ENCODE data around the gene MPND. TPM values are rescaled to one million over a fixed set of nuclear protein-coding genes. Genes with fewer than 3 reads are reported as not detected.
"Not testable (repeated sequence)": the region's sequence is repeated elsewhere in the genome, so short reads cannot be mapped to it uniquely, and the experiment has no call there.

The MPND gene
- total RNA-seq, 1 donor from 2014 or later, result 19.2 TPM

DNA sequence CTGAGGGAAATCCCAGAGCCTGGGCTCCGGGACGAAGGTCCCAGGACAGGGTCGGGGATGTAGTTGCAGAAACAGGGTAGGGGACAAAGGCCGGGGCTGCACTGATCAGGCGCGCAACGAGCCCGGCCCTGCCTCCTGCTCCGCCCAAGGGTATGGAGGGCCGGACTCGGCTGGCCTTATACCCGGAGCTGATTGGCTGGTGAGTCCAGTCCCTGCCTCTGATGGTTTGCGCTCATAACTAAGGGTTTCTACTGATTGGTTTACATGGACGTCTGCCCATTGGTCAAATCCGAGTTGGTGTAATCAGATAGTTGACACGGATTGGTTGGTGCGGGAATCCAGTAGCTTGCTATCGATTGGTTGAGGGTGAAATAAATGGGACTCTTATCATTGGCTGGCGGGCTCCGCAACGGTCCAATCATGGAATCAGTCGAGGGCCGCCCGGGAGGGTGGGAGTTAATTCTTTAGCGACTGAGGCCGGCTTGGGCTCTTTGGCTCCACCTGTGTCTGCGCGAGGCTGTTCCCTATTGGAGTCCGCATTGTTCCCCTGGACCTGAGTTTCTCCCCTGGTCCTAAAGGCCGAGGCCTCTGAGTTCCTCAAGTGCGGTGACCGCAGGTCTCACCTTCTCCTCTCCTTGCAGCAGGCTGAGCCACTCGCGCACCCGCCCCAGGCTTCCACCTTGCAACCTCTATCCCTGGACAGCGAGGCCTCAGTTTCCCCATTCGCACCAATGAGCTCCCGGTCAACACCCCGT is 570 bp upstream of the MPND start:
- intact Hi-C loops (cut with micrococcal nuclease), result no loop called here
- peak; percentile 94 for ATAC-seq
- peak; percentile 96 for DNase-seq

DNA sequence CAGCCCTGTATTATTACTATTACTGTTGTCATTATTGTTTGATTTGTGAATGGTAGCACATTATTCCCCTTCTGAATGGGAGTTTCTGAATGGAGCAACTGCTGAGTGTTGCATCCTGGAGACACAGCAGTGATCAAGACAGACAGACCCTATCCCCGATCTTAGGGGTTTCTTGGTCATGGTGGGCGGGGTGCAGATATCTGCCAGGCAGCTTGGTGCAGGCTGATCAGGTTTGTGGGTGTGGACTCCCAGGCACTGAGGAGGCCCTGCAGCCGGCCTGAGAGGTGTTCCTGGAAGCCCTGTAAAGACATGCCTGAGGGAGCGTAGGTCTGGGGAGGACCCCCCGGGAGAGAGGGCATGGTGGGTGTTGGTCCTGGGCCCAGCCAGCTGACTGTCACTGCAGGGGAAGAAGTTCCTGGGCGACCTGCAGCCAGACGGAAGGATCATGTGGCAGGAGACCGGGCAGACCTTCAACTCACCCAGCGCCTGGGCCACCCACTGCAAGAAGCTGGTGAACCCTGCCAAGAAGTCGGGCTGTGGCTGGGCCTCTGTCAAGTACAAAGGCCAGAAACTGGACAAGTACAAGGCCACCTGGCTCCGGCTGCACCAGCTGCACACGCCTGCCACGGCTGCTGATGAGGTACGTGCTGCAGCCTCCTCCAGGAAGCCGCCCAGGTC is 2.1 kb downstream of the MPND start:
- no peak for ATAC-seq
- intact Hi-C loops (cut with micrococcal nuclease), result no loop called here
- no peak for DNase-seq

DNA sequence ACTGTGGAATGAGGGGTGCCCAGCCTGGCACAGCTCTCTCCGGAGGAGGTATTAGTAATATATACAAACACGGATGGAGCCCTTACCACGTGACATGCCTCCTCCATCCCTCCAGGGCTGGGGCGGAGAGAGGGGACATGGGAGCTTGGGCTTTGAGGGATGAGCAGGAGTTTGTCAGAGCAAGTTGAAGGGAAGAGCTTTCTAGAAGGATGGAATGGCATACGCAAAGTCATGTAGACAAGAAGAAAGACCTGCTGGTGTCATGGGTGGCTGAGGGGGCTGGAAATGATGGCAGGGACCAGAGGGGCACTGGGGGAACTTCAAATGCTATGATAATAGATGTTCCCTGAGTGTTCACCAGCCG is 2.6 kb downstream of the MPND start:
- no peak for DNase-seq
- intact Hi-C loops (cut with micrococcal nuclease), result no loop called here
- ATAC-seq, result no peak

DNA sequence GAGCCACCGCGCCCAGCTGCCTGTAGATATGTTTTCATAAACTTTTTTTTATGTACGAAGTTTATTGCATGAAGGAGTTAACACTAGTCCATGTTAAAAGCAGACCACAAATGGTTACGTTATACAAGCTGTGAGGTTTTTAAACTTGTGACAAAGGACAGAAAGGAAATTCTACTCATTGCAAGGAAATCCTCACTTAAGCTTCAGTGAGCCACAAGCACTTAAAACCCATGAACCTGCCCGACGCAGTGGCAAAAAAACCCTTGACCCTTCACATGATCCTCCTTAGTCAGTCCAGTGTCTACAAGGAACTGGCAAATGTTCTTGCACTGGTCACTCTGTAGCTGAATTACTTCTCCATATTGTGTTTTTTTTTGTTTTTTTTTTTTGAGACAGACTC is 4.2 kb downstream of the MPND start:
- intact Hi-C loops (cut with micrococcal nuclease), result no loop called here
- no peak for DNase-seq
- ATAC-seq, result no peak

DNA sequence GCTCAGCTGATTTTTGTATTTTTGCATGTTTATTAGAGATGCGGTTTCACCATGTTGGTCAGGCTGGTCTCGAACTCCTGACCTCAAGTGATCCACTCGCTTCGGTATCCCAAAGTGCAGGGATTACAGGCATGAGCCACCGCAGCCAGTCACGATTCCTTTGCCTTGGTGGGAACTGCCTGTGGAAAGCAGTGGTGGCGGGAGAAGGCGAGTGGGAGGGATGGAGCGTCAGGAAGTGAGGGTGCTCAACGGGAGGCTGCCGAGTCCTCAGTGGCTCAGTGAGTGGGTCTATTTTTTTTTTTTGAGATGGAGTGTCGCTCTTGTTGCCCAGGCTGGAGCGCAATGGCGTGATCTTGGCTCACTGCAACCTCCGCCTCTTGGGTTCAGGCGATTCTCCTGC is 5.9 kb downstream of the MPND start:
- DNase-seq; intact Hi-C loops (cut with micrococcal nuclease); ATAC-seq: not testable (repeated sequence)

DNA sequence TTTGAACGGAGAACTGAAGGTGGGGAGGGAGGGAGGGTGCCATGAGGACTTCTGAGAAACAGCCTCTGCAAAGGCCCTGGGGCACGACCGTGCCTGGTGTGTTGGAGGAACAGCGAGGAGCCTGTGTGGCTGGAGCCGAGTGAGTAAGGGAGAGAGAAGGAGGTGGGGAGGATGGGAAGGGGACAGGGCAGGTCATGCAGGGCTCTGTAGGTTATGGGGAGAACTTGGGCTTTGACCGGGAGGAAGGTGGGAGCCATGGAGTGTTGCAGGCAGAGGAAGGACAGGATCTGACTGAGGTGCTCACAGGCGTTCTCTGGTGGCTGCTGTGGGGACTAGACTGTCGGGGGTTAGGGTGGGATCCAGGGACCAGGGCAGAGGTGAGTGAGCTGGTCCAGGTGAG is 6.7 kb downstream of the MPND start:
- ATAC-seq (no peak), DNase-seq (no peak)
- intact Hi-C loops (cut with micrococcal nuclease), result no loop called here

DNA sequence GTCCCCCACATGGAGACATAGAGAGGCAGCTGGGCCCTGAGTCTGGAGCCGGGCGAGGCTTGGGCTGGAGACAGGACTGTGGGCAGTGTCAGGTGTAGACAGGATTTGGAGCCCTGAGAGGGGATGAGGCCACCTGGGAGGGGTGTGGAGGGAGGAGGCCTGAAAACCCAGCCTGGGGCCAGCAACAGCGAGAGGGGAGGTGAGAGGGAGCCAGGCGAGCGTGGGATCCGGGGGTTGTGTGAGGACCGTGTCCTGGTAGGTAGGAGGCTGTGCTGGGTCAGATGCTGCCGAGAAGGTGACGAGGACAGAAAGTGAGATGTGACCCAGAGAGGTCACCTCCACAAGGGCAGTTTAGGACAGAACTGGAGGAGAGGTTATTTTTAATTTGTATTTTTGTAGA is 7.4 kb downstream of the MPND start:
- intact Hi-C loops (cut with micrococcal nuclease), result no loop called here
- ATAC-seq (no peak), DNase-seq (no peak)

DNA sequence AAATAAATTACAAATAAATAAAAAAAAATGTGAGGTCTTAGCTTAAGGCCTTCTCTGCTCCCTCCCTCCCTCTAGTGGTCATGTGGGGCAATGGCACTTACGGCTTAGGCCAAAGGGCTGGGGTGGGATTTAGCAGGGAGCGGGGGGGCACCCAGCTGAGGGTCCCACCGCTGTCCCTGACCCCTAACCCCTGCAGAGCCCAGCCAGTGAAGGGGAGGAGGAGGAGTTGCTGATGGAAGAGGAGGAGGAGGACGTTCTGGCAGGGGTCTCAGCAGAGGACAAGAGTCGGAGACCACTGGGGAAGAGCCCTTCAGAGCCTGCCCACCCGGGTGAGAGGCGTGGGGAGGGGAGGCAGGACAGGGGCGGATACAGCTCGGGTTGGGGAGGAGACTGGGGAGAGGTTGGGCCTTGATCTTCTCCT is 9.3 kb downstream of the MPND start:
- no peak for DNase-seq
- intact Hi-C loops (cut with micrococcal nuclease), result no loop called here
- peak; percentile 56 for ATAC-seq

DNA sequence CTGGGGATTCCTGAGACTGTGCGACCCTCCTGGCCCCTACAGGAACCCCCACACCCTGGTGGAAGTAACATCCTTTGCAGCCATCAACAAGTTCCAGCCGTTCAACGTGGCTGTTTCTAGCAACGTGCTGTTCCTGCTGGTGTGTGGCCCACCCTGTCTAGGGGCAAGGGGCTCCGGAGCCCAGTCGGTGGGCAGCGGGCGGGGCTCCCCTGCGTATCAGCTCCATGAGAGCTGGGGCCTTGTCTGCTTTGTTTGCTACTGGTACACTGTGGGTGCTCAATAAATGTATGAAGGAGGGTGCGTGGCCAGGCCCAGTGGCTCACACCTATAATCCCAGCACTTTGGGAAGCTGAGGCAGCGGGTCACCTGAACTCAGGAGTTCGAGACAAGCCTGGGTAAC is 10.9 kb downstream of the MPND start:
- DNase-seq (no peak), ATAC-seq (no peak)
- intact Hi-C loops (cut with micrococcal nuclease), result no loop called here

DNA sequence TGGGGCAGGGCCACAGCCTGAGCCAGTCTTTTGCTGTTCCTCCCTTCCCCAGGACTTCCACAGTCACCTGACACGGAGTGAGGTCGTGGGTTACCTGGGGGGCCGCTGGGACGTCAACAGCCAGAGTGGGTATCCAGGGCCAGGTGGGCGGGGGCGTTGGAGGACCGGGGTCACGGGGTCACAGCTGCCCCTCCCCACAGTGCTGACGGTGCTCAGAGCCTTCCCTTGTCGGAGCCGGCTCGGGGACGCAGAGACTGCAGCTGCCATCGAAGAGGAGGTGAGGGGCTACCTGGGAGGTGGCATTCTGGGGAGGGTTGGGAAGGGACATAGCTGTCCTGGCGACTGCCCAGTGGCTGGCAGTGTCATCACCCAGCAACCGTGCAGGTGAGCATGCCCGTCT is 11.5 kb downstream of the MPND start:
- no peak for DNase-seq
- no peak for ATAC-seq
- intact Hi-C loops (cut with micrococcal nuclease), result no loop called here

DNA sequence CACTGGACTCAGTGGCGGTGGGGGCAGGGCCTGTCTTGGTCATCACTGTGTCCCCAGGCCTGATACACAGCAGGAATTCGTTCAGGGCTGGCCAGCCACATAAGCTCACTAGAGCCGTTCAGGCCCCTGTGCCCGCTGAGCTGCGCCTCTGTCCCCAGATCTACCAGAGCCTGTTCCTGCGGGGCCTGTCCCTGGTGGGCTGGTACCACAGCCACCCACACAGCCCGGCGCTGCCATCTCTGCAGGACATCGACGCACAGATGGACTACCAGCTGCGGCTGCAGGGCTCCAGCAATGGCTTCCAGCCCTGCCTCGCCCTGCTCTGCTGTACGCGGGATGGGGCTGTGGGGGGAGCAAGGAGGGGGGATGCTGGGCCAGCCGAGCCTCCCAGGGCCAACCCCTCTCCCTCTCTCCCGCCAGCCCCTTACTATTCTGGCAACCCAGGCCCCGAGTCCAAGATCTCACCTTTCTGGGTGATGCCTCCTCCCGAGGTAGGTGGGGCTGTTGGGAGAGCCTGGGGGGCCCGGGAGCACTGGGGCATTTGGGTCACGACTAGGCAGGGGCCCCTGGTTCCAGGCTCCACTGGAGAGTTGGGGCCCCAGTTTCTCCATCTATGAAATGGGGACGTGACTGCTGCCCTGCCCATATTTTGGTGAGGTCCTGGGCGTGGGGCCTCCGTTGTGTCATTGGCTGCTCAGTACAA is 13.9 kb downstream of the MPND start:
- intact Hi-C loops (cut with micrococcal nuclease), result no loop called here
- ATAC-seq (no peak), DNase-seq (no peak)

DNA sequence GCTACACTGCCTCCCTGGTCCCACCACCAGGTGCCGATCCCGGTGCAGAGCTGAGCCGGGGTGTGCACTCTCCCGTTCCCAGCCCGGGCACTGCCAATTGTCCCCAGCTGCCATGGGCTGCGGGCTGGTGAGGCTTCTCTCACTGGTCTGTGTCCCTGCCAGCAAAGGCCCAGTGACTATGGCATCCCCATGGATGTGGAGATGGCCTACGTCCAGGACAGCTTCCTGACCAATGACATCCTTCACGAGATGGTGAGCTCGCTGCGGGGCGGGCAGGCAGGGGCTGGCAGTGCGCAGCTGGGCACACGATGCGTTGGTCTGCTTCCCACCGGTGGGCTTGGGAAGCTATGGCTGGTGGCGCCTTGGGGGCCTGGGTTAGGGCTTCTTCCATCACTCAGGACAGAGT is 14.6 kb downstream of the MPND start:
- DNase-seq (no peak), ATAC-seq (no peak)
- intact Hi-C loops (cut with micrococcal nuclease), result no loop called here

DNA sequence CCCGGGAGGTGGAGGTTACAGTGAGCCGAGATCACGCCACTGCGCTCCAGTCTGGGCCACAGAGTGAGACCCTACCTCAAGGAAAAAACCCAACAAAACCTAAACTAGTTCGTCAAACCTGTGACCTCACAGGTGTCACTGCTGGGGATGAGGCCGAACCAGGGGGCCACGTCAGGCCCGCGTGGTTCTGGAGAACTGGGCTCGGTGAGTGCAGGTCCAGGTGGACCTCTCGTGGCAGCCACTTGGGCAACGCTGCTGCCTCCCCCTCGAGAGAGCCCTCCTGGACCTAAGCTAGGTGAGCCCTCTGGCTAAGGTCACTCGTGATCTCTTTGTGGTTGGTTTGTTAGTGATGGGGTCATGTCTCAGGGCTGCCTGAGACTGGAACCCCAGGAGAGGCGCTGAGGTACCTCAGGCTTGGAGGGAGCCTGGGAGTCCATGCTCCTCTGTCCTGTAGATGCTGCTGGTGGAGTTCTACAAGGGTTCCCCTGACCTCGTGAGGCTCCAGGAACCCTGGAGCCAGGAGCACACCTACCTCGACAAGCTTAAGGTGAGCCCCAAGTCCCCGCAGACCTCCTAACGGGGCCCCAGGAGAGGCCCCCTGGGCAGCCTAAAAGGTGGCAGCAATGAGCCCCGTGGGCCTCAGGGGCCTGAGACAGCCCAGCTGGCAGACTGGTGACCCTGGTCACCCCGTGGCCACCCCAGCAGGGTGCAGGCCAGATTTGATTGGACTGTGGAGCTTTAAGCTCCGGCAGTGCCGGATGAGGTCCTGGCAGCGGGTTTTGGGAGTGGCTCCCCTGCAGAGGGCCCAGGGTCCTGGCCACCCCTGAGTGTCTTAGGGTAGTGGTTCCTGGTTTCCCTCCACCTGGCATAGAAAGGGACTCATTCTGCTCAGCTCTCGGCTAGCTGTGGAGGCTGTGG is 15.6 kb downstream of the MPND start:
- intact Hi-C loops (cut with micrococcal nuclease), result no loop called here
- DNase-seq (no peak), ATAC-seq (no peak)

DNA sequence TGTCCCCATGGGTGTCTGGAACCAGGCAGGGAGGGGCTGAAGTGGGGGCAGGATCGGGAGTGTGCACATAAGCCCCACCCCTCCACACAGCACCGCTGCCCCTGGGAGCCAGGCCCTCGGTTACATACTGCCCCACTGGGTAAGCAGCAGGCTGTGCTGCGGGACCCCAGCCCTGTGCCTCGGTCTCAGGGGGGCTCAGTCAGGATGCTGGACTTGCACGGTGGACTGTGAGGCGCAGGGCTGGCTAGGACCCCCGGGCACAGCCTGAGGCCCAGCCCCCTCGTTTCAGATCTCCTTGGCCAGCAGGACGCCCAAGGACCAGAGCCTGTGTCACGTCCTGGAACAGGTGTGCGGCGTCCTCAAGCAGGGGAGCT is 16.3 kb downstream of the MPND start:
- ATAC-seq (no peak), DNase-seq (no peak)
- intact Hi-C loops (cut with micrococcal nuclease), result no loop called here

DNA sequence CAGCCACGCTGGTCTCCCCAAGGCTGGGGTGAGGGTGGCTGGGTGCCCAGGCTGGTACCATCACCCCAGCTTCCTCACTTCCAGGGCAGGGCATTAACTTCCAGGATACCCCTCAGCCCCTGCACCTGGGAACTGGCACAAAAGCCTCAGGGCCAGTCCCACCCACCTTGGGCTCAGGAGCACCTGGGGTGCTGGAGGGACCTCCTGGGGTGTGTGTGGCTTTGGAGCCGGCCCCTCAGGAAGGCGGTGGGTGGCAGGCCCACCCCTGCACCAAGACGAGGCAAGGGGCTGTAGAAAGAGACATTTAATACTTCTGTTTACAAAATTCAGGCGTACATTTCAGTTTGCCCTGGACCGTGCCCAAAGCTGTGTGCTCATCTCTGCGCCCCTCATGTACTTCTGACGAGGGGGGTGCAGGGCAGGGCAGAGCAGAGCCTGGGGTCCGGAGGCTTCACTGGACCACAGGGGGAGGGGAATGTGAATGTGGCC is 16.8 kb downstream of the MPND start:
- DNase-seq, result no peak
- no peak for ATAC-seq
- intact Hi-C loops (cut with micrococcal nuclease), result no loop called here

DNA sequence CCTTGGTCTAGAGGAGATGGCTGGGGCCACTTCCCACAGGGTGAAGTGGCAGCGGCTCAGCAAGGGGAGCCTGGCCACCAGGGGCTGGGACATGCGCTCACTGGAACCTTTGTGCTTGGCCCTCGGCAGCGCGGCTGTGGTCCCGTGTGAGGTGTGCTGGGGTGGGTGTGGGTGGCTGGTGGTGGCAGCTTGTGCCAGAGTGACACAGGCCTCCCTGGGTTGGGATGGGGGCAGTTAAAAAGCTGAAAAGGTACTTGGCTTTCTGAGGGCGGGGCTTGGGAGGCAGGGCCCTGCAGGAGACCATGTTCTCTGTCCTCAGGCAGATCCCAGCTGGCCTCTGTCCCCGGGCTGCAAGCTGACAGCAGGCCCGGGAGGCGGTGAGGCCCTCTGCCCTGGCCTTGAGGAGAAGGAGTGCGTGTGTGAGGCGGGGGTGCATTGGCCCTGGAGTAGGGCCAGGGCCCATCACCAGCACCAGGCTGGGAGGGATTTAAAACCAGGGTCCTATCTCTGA is 17.3 kb downstream of the MPND start:
- intact Hi-C loops (cut with micrococcal nuclease), result no loop called here
- ATAC-seq (no peak), DNase-seq (no peak)

DNA sequence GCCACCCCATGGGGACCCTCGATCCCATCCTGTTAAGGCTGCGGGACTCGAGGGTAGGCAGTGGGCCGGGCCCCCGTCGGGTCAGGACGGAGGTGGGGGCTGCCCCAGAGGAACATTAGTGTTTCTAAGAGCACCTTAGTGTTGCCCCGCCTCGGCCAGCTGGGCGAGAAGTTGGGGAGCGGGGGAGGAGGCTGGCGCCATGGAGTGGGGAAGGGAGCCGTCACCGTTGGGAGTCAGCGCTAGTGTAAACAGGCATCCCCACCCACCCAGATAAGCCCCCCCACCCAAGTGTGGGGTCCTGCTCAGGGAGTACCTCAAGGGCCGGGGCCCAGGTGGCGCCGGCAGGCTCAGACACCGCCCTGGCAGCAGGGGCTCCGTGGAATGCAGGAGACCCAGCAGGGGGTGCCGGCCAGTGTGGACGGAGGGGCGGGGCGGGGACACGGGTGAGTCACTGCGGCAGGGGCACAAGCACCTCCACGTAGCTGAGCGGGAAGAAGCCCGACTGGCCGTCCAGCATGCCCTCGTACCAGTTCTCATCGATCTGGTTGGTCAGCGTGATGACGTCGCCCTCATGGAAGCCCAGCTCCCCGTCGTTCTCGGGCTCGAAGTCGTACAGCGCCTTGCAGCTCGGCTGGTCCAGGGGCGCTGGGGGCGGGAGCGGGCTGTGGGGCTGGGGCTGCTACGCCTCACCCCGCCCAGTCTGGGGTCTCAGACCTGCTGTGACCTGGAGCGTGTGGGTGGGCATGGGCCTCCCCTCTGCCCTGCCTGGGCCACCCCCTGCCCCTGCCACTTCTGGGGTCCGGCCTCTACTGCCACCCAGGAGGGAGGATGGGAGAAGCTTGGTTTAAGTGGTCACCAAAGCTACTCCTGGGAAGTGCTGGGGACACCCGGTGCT is 18.0 kb downstream of the MPND start:
- ATAC-seq (no peak), DNase-seq (no peak)
- intact Hi-C loops (cut with micrococcal nuclease), result no loop called here

DNA sequence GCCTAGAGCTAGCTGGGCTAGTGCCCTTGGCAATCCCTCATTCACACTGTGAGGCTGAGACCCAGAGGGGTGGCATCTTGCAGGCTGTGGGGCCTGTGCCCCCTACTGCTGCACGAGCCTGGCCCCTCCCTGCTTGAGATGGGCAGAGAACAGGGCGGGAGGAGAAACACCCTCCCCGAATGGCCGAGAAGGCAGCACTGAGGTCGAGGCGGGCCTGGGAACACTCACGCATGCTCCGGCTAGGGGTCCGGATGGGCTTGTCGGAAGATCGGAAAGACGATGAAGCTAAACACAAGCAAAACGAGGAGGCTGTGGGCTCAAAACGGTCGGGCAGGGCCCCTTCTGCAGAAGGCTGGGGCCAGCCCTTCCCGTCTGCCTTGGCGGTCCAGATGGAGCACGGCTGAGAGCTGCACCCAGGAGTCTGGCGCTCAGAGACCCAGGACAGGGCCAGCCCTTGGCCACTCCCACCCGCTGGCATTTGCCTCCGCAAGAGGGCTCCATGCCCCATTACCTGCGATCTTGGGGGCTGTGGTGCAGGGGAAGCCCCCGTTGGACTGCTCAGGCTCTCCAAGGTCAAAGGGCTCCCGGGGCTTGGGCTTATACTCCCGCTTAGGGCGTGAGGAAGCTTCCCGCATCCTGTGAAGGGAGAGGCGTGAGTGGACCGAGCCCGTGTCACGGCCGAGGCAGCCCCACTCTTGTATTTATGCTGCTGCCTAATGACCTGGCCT is 18.9 kb downstream of the MPND start:
- no peak for ATAC-seq
- intact Hi-C loops (cut with micrococcal nuclease), result no loop called here
- no peak for DNase-seq
